GM18858 (cell line): ENCODE data around the gene NME2.
"Not testable (repeated sequence)": the region's sequence is repeated elsewhere in the genome, so short reads cannot be mapped to it uniquely, and the experiment has no call there.

Experiments
- ATAC-seq: cut with Tn5 transposase; IDR thresholded peaks from one replicate; pipeline ENCODE4 v1.9.1; 2021; ENCODE audit not compliant: unreplicated experiment

The NME2 gene

GRCh38 chr17:51152766-51153209 is 13.4 kb upstream of the NME2 start:
- ATAC-seq = no peak

- ATAC-seq = peak; percentile 87
Observed at GRCh38 chr17:51153210-51154072, 12.8 kb upstream of the NME2 start, which contains the start of gene NME1. Gene NME1 (plus strand): TSS chr17:51153559. CDS start chr17:51155655, 2,096 bp downstream.

- ATAC-seq = no peak
Observed at GRCh38 chr17:51154176-51154575, 12.0 kb upstream of the NME2 start.

GRCh38 chr17:51155416-51155815 is 10.8 kb upstream of the NME2 start:
- no peak for ATAC-seq

GRCh38 chr17:51159604-51160003 is 6.6 kb upstream of the NME2 start:
- ATAC-seq = no peak

GRCh38 chr17:51161541-51161940 is 4.7 kb upstream of the NME2 start:
- no peak for ATAC-seq

GRCh38 chr17:51164911-51165679 is 1.1 kb upstream of the NME2 start:
- ATAC-seq = no peak

GRCh38 chr17:51165680-51166197 is 472 bp upstream of the NME2 start:
- ATAC-seq = no peak

- ATAC-seq = peak; percentile 31
Observed at GRCh38 chr17:51166987-51167931, 1.0 kb downstream of the NME2 start.

- ATAC-seq = no peak
Observed at GRCh38 chr17:51169340-51169739, 3.1 kb downstream of the NME2 start.

GRCh38 chr17:51170736-51171135 is 4.5 kb downstream of the NME2 start:
- no peak for ATAC-seq

- not testable (repeated sequence) for ATAC-seq
Observed at GRCh38 chr17:51172030-51172429, 5.8 kb downstream of the NME2 start.

- ATAC-seq = no peak
Observed at GRCh38 chr17:51180486-51180885, 14.3 kb downstream of the NME2 start.

GRCh38 chr17:51184124-51184523 is 17.9 kb downstream of the NME2 start:
- ATAC-seq = no peak

- ATAC-seq = no peak
Observed at GRCh38 chr17:51185763-51186332, 19.6 kb downstream of the NME2 start.

- ATAC-seq = no peak
Observed at GRCh38 chr17:51188271-51188833, 22.1 kb downstream of the NME2 start.

GRCh38 chr17:51189162-51189561 is 23.0 kb downstream of the NME2 start:
- ATAC-seq = no peak

GRCh38 chr17:51189628-51190027 is 23.4 kb downstream of the NME2 start:
- ATAC-seq = no peak

- no peak for ATAC-seq
Observed at GRCh38 chr17:51191895-51192294, 25.7 kb downstream of the NME2 start.

GRCh38 chr17:51197754-51198153 is 31.5 kb downstream of the NME2 start:
- no peak for ATAC-seq
